ENCODE data around the gene GAN.

GAN gene

DNA sequence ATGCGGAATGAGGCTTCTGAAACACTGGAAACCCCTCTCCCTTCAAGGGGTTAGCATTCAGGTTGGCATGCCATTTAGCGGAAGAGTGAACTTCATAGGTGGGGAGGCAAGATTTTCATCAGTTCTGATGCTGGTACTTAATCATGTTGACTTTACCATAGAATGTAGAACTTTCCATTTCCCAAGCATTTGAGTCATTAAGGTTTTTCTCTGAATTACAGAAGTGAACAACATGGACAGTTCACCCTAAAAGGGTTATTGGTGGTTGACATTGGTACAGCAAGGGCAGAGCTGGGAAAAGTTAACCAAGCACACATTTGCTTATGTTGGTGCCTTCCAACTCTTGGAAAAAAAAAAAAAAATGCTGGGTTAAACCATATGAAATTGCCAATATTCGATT, 39.1 kb downstream of the GAN start:
- Histone ChIP-seq H3K4me2 (ENCODE audit: low read length) (no peak overlapping the region), H3K4me3 (ENCODE audit: low read length) (no peak overlapping the region), H3K4me1 (ENCODE audit: control insufficient read depth, low read length) (no peaks in the 10 kb centered on the region), H3K79me2 (ENCODE audit: control insufficient read depth, low read length) (peaks cover under 1% of the 10 kb centered on the region), H3F3A (ENCODE audit: control insufficient read depth, insufficient read depth) (no peaks in the 10 kb centered on the region), H3K9me2 (replicated peaks; ENCODE audit: control insufficient read depth, low read length) (no peaks in the 10 kb centered on the region), H4K20me1 (ENCODE audit: control insufficient read depth, insufficient read depth, low read depth, low read length) (no peaks in the 10 kb centered on the region), H3K27me3 (ENCODE audit: control insufficient read depth, low read length) (no peaks in the 10 kb centered on the region), H3K27ac (ENCODE audit: low read depth, low read length) (no peak overlapping the region), H3K36me3 (ENCODE audit: control insufficient read depth, low read length) (peaks cover 8% of the 10 kb centered on the region), H3K9me3 (ENCODE audit: control insufficient read depth, insufficient read depth, low read length) (no peaks in the 10 kb centered on the region)
- TF ChIP-seq, protein P1, sequence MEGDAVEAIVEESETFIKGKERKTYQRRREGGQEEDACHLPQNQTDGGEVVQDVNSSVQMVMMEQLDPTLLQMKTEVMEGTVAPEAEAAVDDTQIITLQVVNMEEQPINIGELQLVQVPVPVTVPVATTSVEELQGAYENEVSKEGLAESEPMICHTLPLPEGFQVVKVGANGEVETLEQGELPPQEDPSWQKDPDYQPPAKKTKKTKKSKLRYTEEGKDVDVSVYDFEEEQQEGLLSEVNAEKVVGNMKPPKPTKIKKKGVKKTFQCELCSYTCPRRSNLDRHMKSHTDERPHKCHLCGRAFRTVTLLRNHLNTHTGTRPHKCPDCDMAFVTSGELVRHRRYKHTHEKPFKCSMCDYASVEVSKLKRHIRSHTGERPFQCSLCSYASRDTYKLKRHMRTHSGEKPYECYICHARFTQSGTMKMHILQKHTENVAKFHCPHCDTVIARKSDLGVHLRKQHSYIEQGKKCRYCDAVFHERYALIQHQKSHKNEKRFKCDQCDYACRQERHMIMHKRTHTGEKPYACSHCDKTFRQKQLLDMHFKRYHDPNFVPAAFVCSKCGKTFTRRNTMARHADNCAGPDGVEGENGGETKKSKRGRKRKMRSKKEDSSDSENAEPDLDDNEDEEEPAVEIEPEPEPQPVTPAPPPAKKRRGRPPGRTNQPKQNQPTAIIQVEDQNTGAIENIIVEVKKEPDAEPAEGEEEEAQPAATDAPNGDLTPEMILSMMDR (IDR thresholded peaks at IDR 0.05; ENCODE audit: low read depth, low read length, poor library complexity, severe bottlenecking): no peak
- TF ChIP-seq EZH2phosphoT487 (IDR thresholded peaks at IDR 0.05; ENCODE audit: borderline replicate concordance, low read length): no peak

DNA sequence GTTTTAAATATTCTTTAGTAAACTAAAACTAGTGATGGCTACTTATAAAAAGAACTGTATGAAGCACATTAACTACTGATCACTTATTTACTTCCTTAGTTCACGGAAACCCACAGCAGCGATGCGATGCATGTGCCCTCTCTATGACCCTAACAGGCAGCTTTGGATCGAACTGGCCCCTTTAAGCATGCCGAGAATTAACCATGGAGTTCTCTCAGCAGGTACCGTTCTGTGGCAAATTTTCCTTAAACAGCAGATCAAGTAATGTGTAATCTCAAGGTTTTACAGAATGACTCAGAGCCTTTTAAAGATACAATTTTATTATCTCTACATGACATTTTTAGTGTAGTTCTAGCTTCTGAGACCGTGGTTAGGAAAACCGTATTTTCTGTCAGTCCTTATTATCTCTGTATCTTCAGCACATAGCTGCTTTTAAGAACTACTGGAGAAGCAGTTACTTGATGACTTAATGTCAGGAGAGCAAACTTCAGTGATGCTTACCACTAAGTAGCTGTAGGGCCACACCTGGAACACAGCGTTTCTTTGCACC, 43.0 kb downstream of the GAN start:
- Histone ChIP-seq H4K20me1 (ENCODE audit: control insufficient read depth, insufficient read depth, low read depth, low read length) (no peaks in the 10 kb centered on the region), H3K4me2 (ENCODE audit: low read length) (no peak overlapping the region), H3K9me3 (ENCODE audit: control insufficient read depth, insufficient read depth, low read length) (no peaks in the 10 kb centered on the region), H3K27ac (ENCODE audit: low read depth, low read length) (no peak overlapping the region), H3K79me2 (ENCODE audit: control insufficient read depth, low read length) (no peaks in the 10 kb centered on the region), H3K4me3 (ENCODE audit: low read length) (no peak overlapping the region), H3F3A (ENCODE audit: control insufficient read depth, insufficient read depth) (no peaks in the 10 kb centered on the region), H3K9me2 (replicated peaks; ENCODE audit: control insufficient read depth, low read length) (no peaks in the 10 kb centered on the region), H3K36me3 (ENCODE audit: control insufficient read depth, low read length) (peaks cover 12% of the 10 kb centered on the region), H3K4me1 (ENCODE audit: control insufficient read depth, low read length) (no peaks in the 10 kb centered on the region), H3K27me3 (ENCODE audit: control insufficient read depth, low read length) (no peaks in the 10 kb centered on the region)
- TF ChIP-seq, protein P1 (IDR thresholded peaks at IDR 0.05; ENCODE audit: low read depth, low read length, poor library complexity, severe bottlenecking): no peak
- TF ChIP-seq EZH2phosphoT487 (IDR thresholded peaks at IDR 0.05; ENCODE audit: borderline replicate concordance, low read length): no peak

DNA sequence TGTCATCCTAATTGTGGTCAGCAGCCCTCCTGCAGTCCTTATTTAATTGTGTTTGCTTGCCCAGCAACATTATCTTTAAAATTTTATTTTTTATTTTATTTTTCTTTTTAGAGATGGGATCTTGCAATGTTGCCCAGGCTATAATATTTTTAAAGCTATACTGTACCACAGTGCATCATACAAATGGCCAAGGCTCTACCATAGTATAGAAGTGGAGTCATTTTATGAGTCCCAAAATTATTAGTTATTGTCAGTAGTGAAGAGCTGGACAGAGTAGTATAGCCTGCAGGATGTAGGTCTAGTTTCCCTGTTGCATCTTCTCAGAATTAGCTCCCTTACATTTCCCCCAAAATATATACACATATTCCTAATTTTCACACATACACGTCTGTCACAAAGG, 44.1 kb downstream of the GAN start:
- H3K4me2 ChIP-seq (ENCODE audit: low read length): no peak overlapping the region
- H3K79me2 ChIP-seq (ENCODE audit: control insufficient read depth, low read length): no peaks in the 10 kb centered on the region
- no peaks in the 10 kb centered on the region for H3K27me3 ChIP-seq (ENCODE audit: control insufficient read depth, low read length)
- no peaks in the 10 kb centered on the region for H3F3A ChIP-seq (ENCODE audit: control insufficient read depth, insufficient read depth)
- no peaks in the 10 kb centered on the region for H3K9me2 ChIP-seq (replicated peaks; ENCODE audit: control insufficient read depth, low read length)
- peaks cover 19% of the 10 kb centered on the region for H3K36me3 ChIP-seq (ENCODE audit: control insufficient read depth, low read length)
- H3K27ac ChIP-seq (ENCODE audit: low read depth, low read length): no peak overlapping the region
- H3K4me3 ChIP-seq (ENCODE audit: low read length): no peak overlapping the region
- H3K4me1 ChIP-seq (ENCODE audit: control insufficient read depth, low read length): no peaks in the 10 kb centered on the region
- H3K9me3 ChIP-seq (ENCODE audit: control insufficient read depth, insufficient read depth, low read length): no peaks in the 10 kb centered on the region
- no peak for TF ChIP-seq EZH2phosphoT487 (IDR thresholded peaks at IDR 0.05; ENCODE audit: borderline replicate concordance, low read length)
- TF ChIP-seq, protein P1 (IDR thresholded peaks at IDR 0.05; ENCODE audit: low read depth, low read length, poor library complexity, severe bottlenecking): no peak
- no peaks in the 10 kb centered on the region for H4K20me1 ChIP-seq (ENCODE audit: control insufficient read depth, insufficient read depth, low read depth, low read length)
